Psoas muscle (tissue), 8 donors: ENCODE results near the gene FAM107B. TPM values are rescaled to one million over a fixed set of nuclear protein-coding genes. Genes with fewer than 3 reads are reported as not detected.

Experiments used
- ATAC-seq, 4 donors: fragments of 200-7000 bp; cut with Tn5 transposase; one replicate each; pipeline ENCODE4 v1.9.1; 2020; ENCODE audit warnings: moderate library complexity in 3 of 4, mild to moderate bottlenecking in 2 of 4
- DNase-seq, 2 donors: peaks; one replicate each; pipeline ENCODE4 v3.0.0-alpha.2; 2020
- H3K27ac ChIP-seq: fragments of 200-600 bp; one replicate; pipeline ENCODE4 v1.8.0; 2022
- H3K27me3 ChIP-seq, 3 donors: fragments of 200-600 bp in 1 of 3; one replicate each; pipeline versions ENCODE4 v1.6.1 to v1.8.0; 2013 to 2022; ENCODE audit warnings: low read length in 2 of 3, mild to moderate bottlenecking in 2 of 3, moderate library complexity in 1 of 3; ENCODE audit not compliant: insufficient read depth in 3 of 3
- H3K36me3 ChIP-seq, 2 donors: fragments of 200-600 bp in 1 of 2; one replicate each; pipeline versions ENCODE4 v1.6.1 to v1.8.0; 2013 to 2022; ENCODE audit warnings: low read depth in 1 of 2, mild to moderate bottlenecking in 1 of 2, moderate library complexity in 1 of 2; ENCODE audit not compliant: insufficient read depth in 1 of 2
- H3K4me1 ChIP-seq: fragments of 200-600 bp; one replicate; pipeline ENCODE4 v1.8.0; 2022
- H3K4me3 ChIP-seq: fragments of 200-600 bp; one replicate; pipeline ENCODE4 v1.8.0; 2022; ENCODE audit warnings: mild to moderate bottlenecking
- H3K9me3 ChIP-seq: fragments of 200-600 bp; one replicate; pipeline ENCODE4 v1.8.0; 2022
- WGBS, 3 donors: extraction: QIAGEN DNeasy Blood & Tissue Kit; methylation state at CpG; one replicate each; pipeline versions ENCODE4 v1.1.6 to v1.1.7; 2013; 5-methylcytosine and 5-hydroxymethylcytosine counted together
- intact Hi-C, 2 donors: fragments of 100-400 bp; cut with DNase I; formaldehyde crosslinking; loops; one replicate each; pipeline versions ENCODE4 v1.11.0 to v1.14.2; 2022
- polyA plus RNA-seq, 3 donors: library from polyadenylated mRNA; stranded (reverse); fragments of 200-250 nt; gene quantifications; one replicate each; pipeline ENCODE4 v1.2.3, GENCODE V29; 2013
- total RNA-seq, 4 donors: library from RNA; stranded (reverse); fragmentation: NEBNext Ultra II Directional in 2 of 4; extraction: Animal tissue kit (Norgen Biotek cat#: 25700) in 2 of 4; gene quantifications; one replicate each; pipeline versions ENCODE4 v1.2.1 to v1.2.4, GENCODE V29; 2021 to 2023
- TF ChIP-seq, protein P1 (sequence below): fragments of 200-600 bp; IDR thresholded peaks from one replicate; pipeline ENCODE4 v1.8.0; 2022; ENCODE audit warnings: antibody characterized with exemption
- donor health status: healthy with polysubstance abuse.
- donor health status: DM: no; HTN: no; CAD: no; lungs with moderate emphysema.
- donor health status: Bipolar disorder and iron deficiency.
- donor health status: healthy.
- donor health status: DM: yes; HTN: yes; CAD: no.
- donor health status: DM: no; HTN: no; CAD: no.
- donor health status: DM: no; HTN: no; CAD: no.
- donor health status: DM: yes; HTN: yes; CAD: no.

FAM107B gene
- total and polyA plus RNA-seq, 7 donors, result 1.0 to 3.1 (median 1.8) TPM

DNA sequence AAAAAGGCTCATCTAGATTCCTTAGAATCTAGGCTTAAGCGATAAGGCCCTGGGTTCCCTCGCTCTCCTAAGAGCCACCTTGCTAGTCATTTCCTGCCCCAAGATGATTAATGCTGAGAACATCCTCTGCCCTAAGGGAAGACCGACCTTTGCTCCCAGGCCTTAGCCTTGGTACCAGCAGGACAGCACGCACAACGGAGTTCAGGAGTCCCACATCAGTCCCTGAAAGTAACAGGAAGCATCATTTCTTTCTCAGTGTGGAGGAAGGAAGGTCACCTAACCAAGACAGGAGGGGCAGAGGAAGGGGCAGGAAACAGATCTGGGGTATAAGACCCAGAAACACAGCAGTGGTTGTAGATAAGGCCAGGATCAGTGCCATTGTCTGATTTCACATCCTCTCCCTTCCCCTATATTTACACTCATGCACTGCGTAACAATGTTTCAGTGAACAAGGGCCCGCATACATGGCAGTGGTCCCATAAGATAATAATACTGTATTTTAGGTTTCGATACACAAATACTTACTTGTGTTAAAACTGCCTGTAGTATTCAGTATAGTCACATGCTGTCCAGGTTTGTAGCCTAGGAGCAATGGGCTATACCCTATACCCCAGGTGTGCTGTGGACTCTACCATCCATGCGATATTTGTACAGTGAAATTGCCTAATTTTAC lies 8.1 kb upstream of the FAM107B start:
- no peak overlapping the region for H3K27ac ChIP-seq
- TF ChIP-seq, protein P1, sequence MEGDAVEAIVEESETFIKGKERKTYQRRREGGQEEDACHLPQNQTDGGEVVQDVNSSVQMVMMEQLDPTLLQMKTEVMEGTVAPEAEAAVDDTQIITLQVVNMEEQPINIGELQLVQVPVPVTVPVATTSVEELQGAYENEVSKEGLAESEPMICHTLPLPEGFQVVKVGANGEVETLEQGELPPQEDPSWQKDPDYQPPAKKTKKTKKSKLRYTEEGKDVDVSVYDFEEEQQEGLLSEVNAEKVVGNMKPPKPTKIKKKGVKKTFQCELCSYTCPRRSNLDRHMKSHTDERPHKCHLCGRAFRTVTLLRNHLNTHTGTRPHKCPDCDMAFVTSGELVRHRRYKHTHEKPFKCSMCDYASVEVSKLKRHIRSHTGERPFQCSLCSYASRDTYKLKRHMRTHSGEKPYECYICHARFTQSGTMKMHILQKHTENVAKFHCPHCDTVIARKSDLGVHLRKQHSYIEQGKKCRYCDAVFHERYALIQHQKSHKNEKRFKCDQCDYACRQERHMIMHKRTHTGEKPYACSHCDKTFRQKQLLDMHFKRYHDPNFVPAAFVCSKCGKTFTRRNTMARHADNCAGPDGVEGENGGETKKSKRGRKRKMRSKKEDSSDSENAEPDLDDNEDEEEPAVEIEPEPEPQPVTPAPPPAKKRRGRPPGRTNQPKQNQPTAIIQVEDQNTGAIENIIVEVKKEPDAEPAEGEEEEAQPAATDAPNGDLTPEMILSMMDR, result no peak
- H3K27me3 ChIP-seq, result no peaks in the 10 kb centered on the region
- no peak overlapping the region for H3K4me3 ChIP-seq
- WGBS, 3 donors, result 69 to 77% (median 73%) methylated on average over 9 of the region's 9 CpGs
- ATAC-seq, result peak in 1 of 4 donors; percentile 35
- no peak for DNase-seq
- H3K36me3 ChIP-seq, result no peaks in the 10 kb centered on the region
- intact Hi-C loops, result no loop called here
- H3K4me1 ChIP-seq, result no peaks in the 10 kb centered on the region
- H3K9me3 ChIP-seq, result no peaks in the 10 kb centered on the region

DNA sequence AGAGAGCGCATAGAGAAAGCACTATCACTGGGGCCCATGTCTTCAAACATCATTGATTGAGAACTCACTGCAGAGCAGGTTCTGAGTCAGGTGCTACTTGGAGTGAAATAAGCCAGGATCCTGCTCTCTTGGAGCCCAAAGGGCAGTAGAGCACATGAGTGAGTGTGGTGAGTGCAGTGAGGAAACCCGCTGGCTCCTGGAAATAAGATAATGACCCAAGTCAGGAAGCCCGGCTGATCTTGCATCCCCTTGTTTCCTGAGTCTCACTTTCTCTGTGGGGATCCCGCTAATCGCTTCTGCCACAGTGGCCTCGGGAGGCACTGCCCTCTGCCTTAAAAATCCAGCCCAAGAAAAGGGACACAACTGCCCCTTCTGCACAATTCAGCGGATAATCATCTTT lies 7.1 kb upstream of the FAM107B start:
- intact Hi-C loops, result no loop called here
- Histone ChIP-seq H3K36me3 (no peaks in the 10 kb centered on the region), H3K27ac (no peak overlapping the region), H3K4me3 (no peak overlapping the region), H3K4me1 (no peaks in the 10 kb centered on the region), H3K27me3 (no peaks in the 10 kb centered on the region), H3K9me3 (no peaks in the 10 kb centered on the region)
- WGBS, 3 donors, result 68 to 71% (median 70%) methylated on average over 7 of the region's 7 CpGs
- TF ChIP-seq, protein P1, result no peak
- DNase-seq (no peak), ATAC-seq (no peak)

DNA sequence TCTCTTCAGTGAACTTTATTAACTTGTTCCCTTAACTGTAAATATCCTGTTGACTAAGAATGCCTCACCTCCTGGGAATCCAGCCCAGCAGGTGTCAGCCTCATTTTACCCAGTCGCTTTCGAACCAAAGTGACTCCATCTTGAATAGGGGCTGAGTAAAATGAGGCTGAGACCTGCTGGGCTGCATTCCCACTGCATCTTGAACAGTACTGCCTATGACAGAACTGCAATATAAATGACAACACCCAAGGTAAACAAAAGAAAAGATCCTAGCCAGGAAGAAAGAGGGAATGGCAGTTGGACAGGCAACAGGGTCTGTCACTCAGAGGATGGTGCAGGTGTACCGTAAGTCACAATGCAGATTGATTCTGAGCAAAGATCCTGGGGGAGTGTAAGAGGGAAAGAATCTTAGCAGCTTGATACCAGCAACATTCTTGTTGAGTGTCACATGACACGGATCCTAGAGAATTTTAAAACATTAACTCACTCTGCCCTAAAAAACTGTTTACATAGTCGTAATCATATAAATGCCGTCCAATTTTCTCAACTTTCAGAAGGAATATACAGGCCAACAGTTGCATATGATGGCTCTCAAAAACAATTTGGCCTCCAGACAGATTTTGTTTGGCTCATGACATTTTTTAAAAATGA lies 4.4 kb upstream of the FAM107B start:
- no peak overlapping the region for H3K27ac ChIP-seq
- ATAC-seq, result no peak
- no peak overlapping the region for H3K4me3 ChIP-seq
- WGBS, 3 donors, result 65 to 72% (median 65%) methylated on average over 6 of the region's 6 CpGs
- no peaks in the 10 kb centered on the region for H3K9me3 ChIP-seq
- H3K36me3 ChIP-seq, result no peaks in the 10 kb centered on the region
- TF ChIP-seq, protein P1, result no peak
- intact Hi-C loops, result no loop called here
- H3K4me1 ChIP-seq, result no peaks in the 10 kb centered on the region
- H3K27me3 ChIP-seq, result peaks cover 0 to 3% (median 0%) of the 10 kb centered on the region in 3 donors
- no peak for DNase-seq

DNA sequence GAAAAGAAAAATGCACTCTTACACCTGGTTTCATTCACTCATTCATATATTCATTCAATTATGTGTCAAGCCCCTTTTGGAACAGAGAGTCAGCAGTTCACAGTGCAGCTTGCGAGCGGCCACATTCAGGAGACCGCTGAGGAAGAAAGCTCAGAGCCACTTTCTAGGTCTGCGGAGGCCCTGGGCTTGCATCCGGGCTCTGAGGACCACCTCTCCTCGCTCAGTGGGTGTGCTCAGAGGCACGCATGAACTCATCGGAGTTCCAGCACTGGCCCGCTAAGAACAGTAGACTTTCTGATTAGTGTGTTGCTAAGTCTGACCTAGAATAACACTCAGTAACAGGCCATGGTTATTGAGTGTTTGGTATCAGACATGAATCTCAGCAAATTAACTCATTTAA lies 1.8 kb upstream of the FAM107B start:
- TF ChIP-seq, protein P1, result no peak
- WGBS, 3 donors, result 86 to 88% (median 87%) methylated on average over 9 of the region's 9 CpGs
- Histone ChIP-seq H3K27ac (no peak overlapping the region), H3K27me3 (peaks cover 0 to 4% (median 0%) of the 10 kb centered on the region in 3 donors), H3K9me3 (no peaks in the 10 kb centered on the region), H3K4me1 (no peaks in the 10 kb centered on the region), H3K36me3 (no peaks in the 10 kb centered on the region), H3K4me3 (no peak overlapping the region)
- ATAC-seq, result no peak
- intact Hi-C loops, result no loop called here
- DNase-seq, result no peak
